Right atrium auricular region (tissue), 2 donors: Measurements from ENCODE around the gene ACOT2. TPM values are rescaled to one million over a fixed set of nuclear protein-coding genes. Genes with fewer than 3 reads are reported as not detected.
"Not testable (repeated sequence)": the region's sequence is repeated elsewhere in the genome, so short reads cannot be mapped to it uniquely, and the experiment has no call there.

Source experiments
- DNase-seq: peaks from one replicate; pipeline ENCODE4 v3.0.0-alpha.2; 2019; ENCODE audit warnings: low spot score
- H3K27ac ChIP-seq, 2 donors: fragments of 200-600 bp; sonication (generic); 1 replicate in 1 of 2; 2 replicates in 1 of 2; pipeline ENCODE4 v1.5.1; 2016 to 2019
- H3K27me3 ChIP-seq, 2 donors: fragments of 200-600 bp; sonication (generic); one replicate each; pipeline versions ENCODE4 v1.5.1 to v1.6.0; 2017 to 2019
- H3K36me3 ChIP-seq: fragments of 200-600 bp; sonication (generic); one replicate; pipeline ENCODE4 v1.5.1; 2016
- H3K4me1 ChIP-seq, 2 donors: fragments of 200-600 bp; sonication (generic); one replicate each; pipeline versions ENCODE4 v1.5.1 to v1.6.0; 2017 to 2019
- H3K4me3 ChIP-seq, 2 donors: fragments of 200-600 bp; sonication (generic); 1 replicate in 1 of 2; 2 replicates in 1 of 2; pipeline ENCODE4 v1.5.1; 2017 to 2019; ENCODE audit warnings: mild to moderate bottlenecking in 1 of 2, moderate library complexity in 1 of 2
- H3K9me3 ChIP-seq, 2 donors: fragments of 200-600 bp; sonication (generic); one replicate each; pipeline ENCODE4 v1.5.1; 2019
- CTCF ChIP-seq, 2 donors: fragments of 200-600 bp; sonication (generic); IDR thresholded peaks; one replicate each; pipeline ENCODE4 v1.5.1; 2019; ENCODE audit warnings: antibody characterized with exemption in 2 of 2
- total RNA-seq, 2 donors: library from RNA; depleted of rRNA; stranded (reverse); fragments of >200 nt; gene quantifications; one replicate each; pipeline ENCODE4 v1.1.0, GENCODE V29; 2016

ACOT2 gene
- total RNA-seq, 2 donors from 2014 or later: 119 to 154 TPM

- no peaks in the 10 kb centered on the region for H3K9me3 ChIP-seq
- no peak for TF ChIP-seq CTCF (IDR thresholded peaks at IDR 0.05)
- DNase-seq: no peak
- H3K36me3 ChIP-seq: no peaks in the 10 kb centered on the region
- no peaks in the 10 kb centered on the region for H3K27me3 ChIP-seq
- no peak overlapping the region for H3K4me3 ChIP-seq
- H3K27ac ChIP-seq: no peak overlapping the region
- peaks cover 0 to 10% of the 10 kb centered on the region in 2 donors for H3K4me1 ChIP-seq
These were observed 19.7 kb downstream of the ACOT2 start for GRCh38 chr14:73588695-73589094.

DNA sequence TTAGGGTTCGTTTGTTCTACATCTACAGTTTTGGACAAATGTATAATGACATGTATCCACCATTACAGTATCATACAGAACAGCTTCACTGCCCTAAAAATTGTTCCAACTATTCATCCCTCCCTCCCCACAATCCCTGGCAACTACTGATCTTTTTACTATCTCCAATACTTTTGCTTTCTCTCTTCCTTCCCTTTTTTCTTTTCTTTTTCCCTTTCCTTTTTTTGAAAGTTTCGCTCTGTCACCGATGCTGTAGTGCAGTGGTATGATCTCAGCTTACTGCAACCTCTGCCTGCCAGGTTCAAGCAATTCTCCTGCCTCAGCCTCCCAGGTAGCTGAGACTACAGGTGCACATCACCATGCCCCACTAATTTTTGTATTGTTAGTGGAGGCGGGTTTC lies 20.1 kb downstream of the ACOT2 start:
- H3K36me3 ChIP-seq: no peaks in the 10 kb centered on the region
- no peaks in the 10 kb centered on the region for H3K27me3 ChIP-seq
- no peaks in the 10 kb centered on the region for H3K9me3 ChIP-seq
- TF ChIP-seq CTCF (IDR thresholded peaks at IDR 0.05): no peak
- no peak overlapping the region for H3K27ac ChIP-seq
- H3K4me3 ChIP-seq: no peak overlapping the region
- peaks cover 0 to 10% of the 10 kb centered on the region in 2 donors for H3K4me1 ChIP-seq
- DNase-seq: no peak

DNA sequence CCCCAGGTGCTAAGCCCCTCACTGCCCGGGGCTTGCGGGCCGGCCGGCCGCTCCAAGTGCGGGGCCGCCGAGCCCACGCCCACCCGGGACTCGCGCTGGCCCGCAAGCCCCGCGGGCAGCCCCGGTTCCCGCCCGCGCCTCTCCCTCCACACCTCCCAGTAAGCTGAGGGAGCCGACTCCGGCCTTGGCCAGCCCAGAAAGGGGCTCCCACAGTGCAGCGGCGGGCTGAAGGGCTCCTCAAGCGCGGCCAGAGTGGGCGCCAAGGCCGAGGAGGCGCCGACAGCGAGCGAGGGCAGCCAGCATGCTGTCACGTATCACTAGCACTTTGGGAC lies 21.6 kb downstream of the ACOT2 start:
- H3K27ac ChIP-seq, H3K36me3 ChIP-seq, DNase-seq, H3K9me3 ChIP-seq, H3K4me3 ChIP-seq, H3K27me3 ChIP-seq: not testable (repeated sequence)
- peaks cover 0 to 10% of the 10 kb centered on the region in 2 donors for H3K4me1 ChIP-seq

GRCh38 chr14:73591690-73592449 lies 22.9 kb downstream of the ACOT2 start, which contains the start of gene ACOT4:
ACOT4 (plus strand) TSS chr14:73591873; CDS start chr14:73591960, 87 bp downstream.
- Histone ChIP-seq H3K9me3 (no peaks in the 10 kb centered on the region), H3K4me1 (peaks cover 0 to 10% of the 10 kb centered on the region in 2 donors), H3K27ac (peak within 1 kb of the TSS in 1 of 2 donors; percentile 12), H3K27me3 (no peaks in the 10 kb centered on the region), H3K4me3 (peak within 1 kb of the TSS; percentile 57 to 64), H3K36me3 (no peaks in the 10 kb centered on the region)
- peak in 1 of 2 donors; percentile 18 for TF ChIP-seq CTCF (IDR thresholded peaks at IDR 0.05)
- DNase-seq: no peak

DNA sequence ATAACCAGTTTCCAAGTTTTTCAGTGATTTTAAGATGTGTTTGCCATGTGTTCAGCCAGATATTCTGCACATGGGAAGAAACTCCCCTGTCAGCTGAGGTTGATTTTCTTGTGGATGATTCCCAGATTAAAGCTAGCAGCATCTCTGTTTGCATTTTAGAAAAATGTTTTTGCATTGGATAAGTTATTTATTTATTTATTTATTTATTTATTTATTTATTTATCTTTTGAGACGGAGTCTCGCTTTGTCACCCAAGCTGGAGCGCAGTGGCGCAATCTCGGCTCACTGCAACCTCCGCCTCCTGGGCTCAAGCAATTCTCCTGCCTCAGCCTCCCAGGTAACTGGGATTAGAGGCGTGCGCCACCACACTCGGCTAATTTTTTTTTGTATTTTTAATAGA lies 25.5 kb downstream of the ACOT2 start:
- no peaks in the 10 kb centered on the region for H3K9me3 ChIP-seq
- peaks cover 0 to 10% of the 10 kb centered on the region in 2 donors for H3K4me1 ChIP-seq
- no peak overlapping the region for H3K4me3 ChIP-seq
- no peaks in the 10 kb centered on the region for H3K36me3 ChIP-seq
- no peaks in the 10 kb centered on the region for H3K27me3 ChIP-seq
- TF ChIP-seq CTCF (IDR thresholded peaks at IDR 0.05): no peak
- no peak for DNase-seq
- no peak overlapping the region for H3K27ac ChIP-seq

- Histone ChIP-seq H3K36me3 (no peaks in the 10 kb centered on the region), H3K9me3 (no peaks in the 10 kb centered on the region), H3K27me3 (no peaks in the 10 kb centered on the region), H3K27ac (no peak overlapping the region), H3K4me3 (no peak overlapping the region), H3K4me1 (no peaks in the 10 kb centered on the region)
- DNase-seq: no peak
- no peak for TF ChIP-seq CTCF (IDR thresholded peaks at IDR 0.05)
These were observed 30.5 kb downstream of the ACOT2 start for GRCh38 chr14:73599499-73599898.
